A549 treated with AZD2906 at 1 μM for 4 hours (cell line): ENCODE measurements around the gene SUGT1. TPM values are rescaled to one million over a fixed set of nuclear protein-coding genes. Genes with fewer than 3 reads are reported as not detected.

Experiments used
- total RNA-seq: library from RNA; stranded (reverse); fragments of 200-300 nt; extraction: Qiagen RNA extraction; gene quantifications from 5 replicates; pipeline ENCODE4 v1.2.3, GENCODE V29; 2022

Gene SUGT1
- total RNA-seq: 37.1 to 44.2 TPM (median 40.2 TPM) in 5 replicates

DNA sequence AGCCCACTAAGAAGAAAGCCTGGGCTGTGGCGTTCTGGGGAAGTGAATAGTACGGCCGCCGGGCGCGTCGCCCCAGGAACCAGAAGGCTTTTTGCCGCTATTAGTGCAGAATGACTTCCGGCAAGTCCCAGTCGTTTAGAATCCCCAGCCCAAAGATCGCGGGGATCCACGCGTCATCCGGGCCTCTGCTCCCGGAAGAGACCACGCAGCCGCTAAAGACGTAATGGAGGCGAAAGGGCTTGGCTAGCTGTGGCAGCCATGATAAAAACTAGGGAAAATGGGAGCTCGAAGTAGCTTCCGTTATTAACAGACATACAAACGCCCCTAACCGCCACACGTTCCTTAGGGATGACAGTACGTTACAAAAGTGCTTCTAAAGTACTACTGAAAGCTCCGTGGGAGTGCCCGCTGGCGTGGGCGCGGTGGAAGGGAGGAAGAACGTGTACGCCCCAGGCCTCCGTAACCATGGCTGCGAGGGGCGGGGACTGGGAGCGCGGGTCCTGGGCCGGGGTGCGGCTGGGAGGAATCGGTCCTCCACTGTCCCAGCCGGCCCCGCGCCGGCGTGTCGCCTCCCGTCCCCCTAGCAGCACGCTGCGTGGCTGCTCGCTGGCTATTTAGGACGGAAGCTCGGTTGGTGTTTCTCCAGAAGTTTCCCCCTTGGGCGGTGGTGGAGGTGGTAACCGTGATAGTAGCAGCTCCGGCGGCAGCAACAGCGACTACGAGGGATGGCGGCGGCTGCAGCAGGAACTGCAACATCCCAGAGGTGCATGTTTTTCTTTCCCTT, at the start of gene SUGT1:
Gene SUGT1 (plus strand): TSS at position 641 of the 784 bp plus-strand sequence. CDS start 85 bp downstream, at position 726.

DNA sequence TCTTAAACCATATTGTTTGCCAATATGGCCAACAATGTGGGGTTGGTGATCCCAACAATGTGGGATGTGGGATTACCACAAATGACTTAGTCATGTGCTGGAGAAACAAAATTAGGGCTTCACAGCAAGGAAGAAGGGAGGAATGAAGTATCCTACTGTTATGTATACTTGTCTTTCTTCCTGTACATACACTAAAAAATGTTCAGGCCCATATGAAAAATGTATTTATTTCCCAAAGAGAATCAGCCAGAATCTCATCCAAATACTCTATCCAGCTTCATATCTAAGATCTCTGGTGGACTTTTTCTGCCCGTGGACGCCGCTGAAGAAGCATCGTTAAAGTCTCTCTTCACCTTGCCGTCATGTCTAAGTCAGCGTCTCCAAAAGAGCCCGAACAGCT, 10.5 kb upstream of the SUGT1 start, which contains the start of gene HNRNPA1L2:
Gene HNRNPA1L2 (plus strand): TSS at position 301 of the 400 bp plus-strand sequence. CDS start 62 bp downstream, at position 363.

DNA sequence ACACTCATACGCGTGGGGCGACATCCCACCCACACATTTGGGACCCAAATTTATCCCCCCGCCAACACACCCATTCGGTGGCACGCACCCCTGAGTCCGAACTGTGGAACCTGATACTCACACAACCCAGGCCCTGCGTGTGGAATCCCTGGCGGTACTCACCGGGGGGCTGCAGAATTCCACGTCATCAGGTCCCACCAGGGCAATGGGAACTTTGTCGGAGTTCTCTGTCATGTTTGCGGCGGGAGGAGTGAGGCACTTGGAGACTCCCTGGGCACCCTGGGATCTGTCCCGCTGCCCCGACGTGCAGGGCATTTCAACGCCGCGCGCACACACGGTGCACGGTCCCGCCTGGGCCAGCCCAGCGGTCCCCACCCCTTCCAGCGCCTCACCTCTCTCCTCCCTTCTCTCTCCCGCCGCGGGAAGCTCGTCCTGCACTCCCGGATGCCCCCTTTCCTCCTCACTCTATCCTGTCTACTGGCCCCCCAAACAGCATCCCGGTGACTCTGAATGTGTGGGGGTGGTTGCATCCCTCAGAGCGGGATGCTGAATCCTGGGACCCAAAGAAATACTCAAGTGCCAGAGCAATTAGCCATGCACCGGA, 86.9 kb downstream of the SUGT1 start, which contains the start of gene CNMD:
Gene CNMD (minus strand): TSS at position 353 of the 604 bp plus-strand sequence. CDS start 119 bp downstream, at position 234.

Other genes with a start within 250 kb of the SUGT1 start
- gene THSD1, start 246.7 kb upstream of the SUGT1 start, total RNA-seq: 5.4 to 6.7 TPM (median 6.0 TPM) in 5 replicates
- 10.8 to 14.3 TPM (median 11.2 TPM) in 5 replicates for gene VPS36, start 202.2 kb upstream of the SUGT1 start, total RNA-seq
- gene CKAP2, start 197.4 kb upstream of the SUGT1 start, total RNA-seq: 26.4 to 36.5 TPM (median 27.7 TPM) in 5 replicates
- gene HNRNPA1L2, start 10.4 kb upstream of the SUGT1 start, total RNA-seq: 5.6 to 6.2 TPM (median 6.0 TPM) in 5 replicates
- not detected in 5 replicates for gene CNMD, start 87.0 kb downstream of the SUGT1 start, total RNA-seq
- not detected in 5 replicates for gene PCDH8, start 195.8 kb downstream of the SUGT1 start, total RNA-seq